Fibroblast of pulmonary artery (primary cell): ENCODE data around the gene VAPB.

Experiments used
- DNase-seq: peaks from one replicate; pipeline ENCODE4 v3.0.0-alpha.2; 2010; ENCODE audit warnings: low read depth
- H3K4me3 ChIP-seq: replicated peaks from 2 replicates; pipeline ENCODE4 v1.5.1; 2011; ENCODE audit warnings: low read depth, mild to moderate bottlenecking, control low read depth, low read length, moderate library complexity
- TF ChIP-seq, protein P1 (sequence below): IDR thresholded peaks from 2 replicates; pipeline ENCODE4 v1.5.1; 2011; ENCODE audit warnings: mild to moderate bottlenecking, control low read depth, low read length, inconsistent platforms; ENCODE audit errors: missing control alignments

The VAPB gene, protein sequence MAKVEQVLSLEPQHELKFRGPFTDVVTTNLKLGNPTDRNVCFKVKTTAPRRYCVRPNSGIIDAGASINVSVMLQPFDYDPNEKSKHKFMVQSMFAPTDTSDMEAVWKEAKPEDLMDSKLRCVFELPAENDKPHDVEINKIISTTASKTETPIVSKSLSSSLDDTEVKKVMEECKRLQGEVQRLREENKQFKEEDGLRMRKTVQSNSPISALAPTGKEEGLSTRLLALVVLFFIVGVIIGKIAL

DNA sequence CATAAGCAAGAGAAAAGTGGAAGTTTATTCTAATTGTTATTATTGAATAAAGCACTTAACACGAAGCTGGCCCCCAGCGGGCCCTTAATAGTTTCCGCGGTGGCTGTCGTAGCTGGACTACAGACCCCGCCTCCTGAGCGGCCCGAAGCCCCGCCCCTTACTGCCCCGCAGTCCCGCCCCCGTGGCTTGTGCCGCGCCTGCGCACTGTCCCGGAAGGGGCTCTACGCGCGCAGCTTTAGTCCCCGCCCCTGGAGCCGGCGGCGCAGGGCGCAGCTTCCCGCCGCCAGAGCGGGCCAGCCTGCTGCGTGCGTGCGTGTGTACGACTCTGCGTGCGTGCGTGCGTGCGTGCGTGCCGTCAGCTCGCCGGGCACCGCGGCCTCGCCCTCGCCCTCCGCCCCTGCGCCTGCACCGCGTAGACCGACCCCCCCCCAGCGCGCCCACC lies at the start of gene VAPB:
VAPB (plus strand) TSS at position 348 of the 442 bp plus-strand sequence. CDS start 231 bp downstream, outside the sequence.
- TF ChIP-seq, protein P1, sequence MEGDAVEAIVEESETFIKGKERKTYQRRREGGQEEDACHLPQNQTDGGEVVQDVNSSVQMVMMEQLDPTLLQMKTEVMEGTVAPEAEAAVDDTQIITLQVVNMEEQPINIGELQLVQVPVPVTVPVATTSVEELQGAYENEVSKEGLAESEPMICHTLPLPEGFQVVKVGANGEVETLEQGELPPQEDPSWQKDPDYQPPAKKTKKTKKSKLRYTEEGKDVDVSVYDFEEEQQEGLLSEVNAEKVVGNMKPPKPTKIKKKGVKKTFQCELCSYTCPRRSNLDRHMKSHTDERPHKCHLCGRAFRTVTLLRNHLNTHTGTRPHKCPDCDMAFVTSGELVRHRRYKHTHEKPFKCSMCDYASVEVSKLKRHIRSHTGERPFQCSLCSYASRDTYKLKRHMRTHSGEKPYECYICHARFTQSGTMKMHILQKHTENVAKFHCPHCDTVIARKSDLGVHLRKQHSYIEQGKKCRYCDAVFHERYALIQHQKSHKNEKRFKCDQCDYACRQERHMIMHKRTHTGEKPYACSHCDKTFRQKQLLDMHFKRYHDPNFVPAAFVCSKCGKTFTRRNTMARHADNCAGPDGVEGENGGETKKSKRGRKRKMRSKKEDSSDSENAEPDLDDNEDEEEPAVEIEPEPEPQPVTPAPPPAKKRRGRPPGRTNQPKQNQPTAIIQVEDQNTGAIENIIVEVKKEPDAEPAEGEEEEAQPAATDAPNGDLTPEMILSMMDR = no peak
- H3K4me3 ChIP-seq = peak within 1 kb of the TSS; percentile 79
- peak; percentile 97 for DNase-seq

DNA sequence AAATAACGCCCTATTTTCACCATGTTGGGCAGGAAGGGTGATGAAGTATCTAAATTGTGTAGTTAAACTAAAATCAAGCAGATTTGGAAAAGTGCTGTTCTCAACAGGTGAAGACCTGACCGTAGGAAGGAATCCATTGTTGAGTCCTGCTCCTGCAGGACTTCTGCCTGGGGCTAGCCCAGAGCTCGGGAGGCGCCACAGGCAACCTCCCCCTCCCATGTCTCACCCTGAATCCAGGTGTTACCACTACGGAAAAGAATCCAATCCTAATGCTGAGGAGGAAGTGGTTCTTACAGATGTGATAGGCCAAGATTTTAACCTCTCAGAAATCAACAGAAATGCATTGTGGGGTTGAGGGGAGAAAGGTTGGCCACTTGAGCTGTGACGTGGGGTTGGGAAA lies 49.3 kb upstream of the VAPB start:
- DNase-seq = no peak
- TF ChIP-seq, protein P1 = no peak
- no peak overlapping the region for H3K4me3 ChIP-seq

DNA sequence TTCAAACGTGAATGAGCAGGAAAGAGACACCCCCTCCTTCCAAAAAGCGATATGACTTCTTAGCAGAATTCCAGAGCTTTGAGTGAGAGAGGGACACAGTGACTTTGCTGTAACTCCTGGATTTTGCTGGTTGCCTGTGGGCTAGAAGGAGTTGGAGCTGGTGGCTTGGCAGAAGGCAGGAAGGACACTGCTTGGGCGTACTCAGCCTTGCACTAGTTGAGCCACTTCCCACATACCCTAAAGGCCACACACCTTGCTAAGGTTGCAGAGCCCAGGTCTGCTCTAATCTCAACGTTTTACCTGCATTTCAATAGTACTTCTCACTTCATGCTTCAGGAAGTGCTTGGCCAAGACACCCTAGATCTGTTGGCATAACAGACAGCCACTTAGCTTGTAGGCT lies 48.9 kb upstream of the VAPB start:
- TF ChIP-seq, protein P1 = no peak
- H3K4me3 ChIP-seq = no peak overlapping the region
- DNase-seq = no peak

DNA sequence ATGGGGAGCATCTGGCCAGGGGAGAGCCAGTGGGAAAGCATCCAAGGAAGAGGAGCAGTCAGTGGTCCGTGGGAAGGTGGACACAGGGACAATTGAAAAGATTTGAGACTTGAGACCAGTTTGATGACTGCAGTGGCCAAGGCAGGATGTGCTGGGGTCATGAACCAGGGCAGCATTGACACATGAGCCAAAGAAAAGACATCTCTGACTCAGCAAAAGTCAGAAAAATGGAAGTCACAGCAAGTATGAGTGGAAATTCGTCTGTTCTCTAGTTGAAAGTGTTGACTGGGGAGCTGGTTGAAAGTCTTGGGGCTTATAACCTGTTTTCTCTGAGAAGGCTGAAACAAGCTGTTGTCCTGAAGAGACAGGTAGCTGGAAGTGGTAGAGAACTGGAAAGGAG lies 48.2 kb upstream of the VAPB start:
- no peak overlapping the region for H3K4me3 ChIP-seq
- TF ChIP-seq, protein P1 = no peak
- peak; percentile 23 for DNase-seq

DNA sequence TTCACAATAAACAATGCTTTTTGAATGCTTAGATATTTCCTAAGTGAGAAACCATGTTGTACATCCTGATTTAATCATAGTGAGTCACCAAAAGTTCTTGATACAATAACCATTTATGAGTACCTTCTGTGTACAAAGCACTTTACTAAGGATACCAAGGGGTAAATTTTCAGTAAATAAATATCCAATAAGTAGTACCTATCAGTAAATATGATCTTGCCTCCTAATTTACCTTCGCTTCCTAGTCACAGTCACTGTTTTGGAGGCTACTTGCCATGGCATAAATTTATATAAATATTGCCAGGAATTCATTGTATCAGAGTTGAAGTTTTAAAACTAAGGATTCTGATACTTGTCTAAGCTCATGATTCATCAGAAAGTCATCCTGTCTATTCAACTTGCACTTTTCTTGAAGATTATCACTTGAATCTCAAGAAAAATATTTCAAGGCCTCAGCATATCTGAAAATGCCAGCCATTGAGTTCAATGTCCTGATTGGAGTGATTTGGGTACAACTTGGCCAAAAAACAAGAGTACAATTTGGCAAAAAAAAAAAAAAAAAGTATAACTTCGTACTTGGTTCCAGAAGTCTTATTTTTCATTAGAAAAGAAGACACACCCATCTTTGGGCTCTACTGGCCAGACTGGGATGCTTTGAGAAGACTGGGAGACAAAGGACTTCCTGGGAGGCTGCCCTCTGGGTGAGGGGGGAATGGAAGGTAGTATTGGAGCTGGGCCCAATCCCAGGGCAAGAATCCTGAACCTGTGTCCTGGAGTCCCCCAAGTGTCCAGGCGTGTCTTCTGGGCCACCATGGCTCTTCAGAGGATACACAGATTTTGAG lies 46.7 kb upstream of the VAPB start:
- DNase-seq = peak; percentile 58
- TF ChIP-seq, protein P1 = no peak
- no peak overlapping the region for H3K4me3 ChIP-seq

DNA sequence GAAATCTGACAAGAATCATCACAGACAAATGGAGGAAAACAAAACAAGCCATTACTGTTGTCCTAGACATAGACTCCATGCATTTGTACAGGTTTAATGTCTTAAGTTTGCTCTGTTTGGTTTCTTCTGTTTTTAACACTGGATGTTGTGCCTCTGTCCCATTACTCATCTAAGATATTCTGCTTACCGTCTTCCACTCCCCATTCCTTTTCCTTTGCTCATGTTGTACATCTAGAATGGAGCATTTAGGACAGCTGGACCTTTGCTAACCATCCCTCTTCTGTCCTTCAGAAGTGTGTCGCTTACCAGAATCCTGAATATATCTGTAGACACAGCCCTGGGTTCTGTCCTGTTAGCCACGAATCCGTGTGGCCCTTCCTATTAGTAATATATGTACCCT lies 44.3 kb upstream of the VAPB start:
- TF ChIP-seq, protein P1 = no peak
- H3K4me3 ChIP-seq = no peak overlapping the region
- DNase-seq = peak; percentile 52
